GM23338 (cell line): ENCODE data around the gene STAT1. TPM values are rescaled to one million over a fixed set of nuclear protein-coding genes. Genes with fewer than 3 reads are reported as not detected.

Experiments used
- ATAC-seq: fragments of 200-7000 bp; cut with Tn5 transposase; 3 replicates; pipeline ENCODE4 v1.9.1; 2020
- DNase-seq: peaks from one replicate; pipeline ENCODE4 v3.0.0-alpha.2; 2015; ENCODE audit warnings: low spot score
- H2AFZ ChIP-seq: fragments of 200-600 bp; sonication (generic); 2 replicates; pipeline ENCODE4 v1.8.0; 2016; ENCODE audit warnings: antibody characterized with exemption, mild to moderate bottlenecking, moderate library complexity
- H3F3A ChIP-seq: fragments of 200-600 bp; sonication (generic); replicated peaks from 2 replicates; pipeline ENCODE4 v1.8.0; 2017; ENCODE audit warnings: antibody characterized with exemption, mixed run types, low read depth
- H3K27ac ChIP-seq: fragments of 200-600 bp; sonication (generic); 2 replicates; pipeline ENCODE4 v1.6.1; 2016; ENCODE audit warnings: low read depth
- H3K27me3 ChIP-seq: fragments of 200-600 bp; sonication (generic); 2 replicates; pipeline ENCODE4 v1.8.0; 2016; ENCODE audit warnings: mild to moderate bottlenecking, mixed run types, moderate library complexity; ENCODE audit not compliant: insufficient read depth
- H3K36me3 ChIP-seq: fragments of 200-600 bp; sonication (generic); 2 replicates; pipeline ENCODE4 v1.8.0; 2016; ENCODE audit warnings: mild to moderate bottlenecking; ENCODE audit not compliant: insufficient read depth
- H3K4me1 ChIP-seq: fragments of 200-600 bp; sonication (generic); 2 replicates; pipeline ENCODE4 v1.8.0; 2016; ENCODE audit warnings: mild to moderate bottlenecking, moderate library complexity; ENCODE audit not compliant: insufficient read depth
- H3K4me2 ChIP-seq: fragments of 200-600 bp; sonication (generic); 2 replicates; pipeline ENCODE4 v1.7.1; 2017; ENCODE audit warnings: mixed run types
- H3K4me3 ChIP-seq: fragments of 200-600 bp; sonication (generic); 2 replicates; pipeline ENCODE4 v1.6.1; 2016; ENCODE audit warnings: mixed run types
- H3K79me2 ChIP-seq: fragments of 200-600 bp; sonication (generic); replicated peaks from 2 replicates; pipeline ENCODE4 v1.8.0; 2017; ENCODE audit warnings: mild to moderate bottlenecking; ENCODE audit not compliant: insufficient read depth
- H3K9me2 ChIP-seq: fragments of 200-600 bp; sonication (generic); 2 replicates; pipeline ENCODE4 v1.8.0; 2017; ENCODE audit not compliant: insufficient read depth
- H4K20me1 ChIP-seq: fragments of 200-600 bp; sonication (generic); replicated peaks from 2 replicates; pipeline ENCODE4 v1.8.0; 2017; ENCODE audit warnings: mild to moderate bottlenecking; ENCODE audit not compliant: insufficient read depth
- H3K27ac Mint-ChIP-seq: 2 replicates; pipeline ENCODE4 v1.8.0; 2020; ENCODE audit warnings: inconsistent platforms, mild to moderate bottlenecking, moderate library complexity, mixed read lengths
- H3K27me3 Mint-ChIP-seq: 3 replicates; pipeline ENCODE4 v1.8.0; 2022; ENCODE audit warnings: low read depth, mild to moderate bottlenecking, moderate library complexity, mixed read lengths, inconsistent platforms; ENCODE audit not compliant: insufficient read depth, poor library complexity
- H3K36me3 Mint-ChIP-seq: 3 replicates; pipeline ENCODE4 v1.8.0; 2021; ENCODE audit warnings: low read depth, mild to moderate bottlenecking, inconsistent platforms, moderate library complexity, mixed read lengths
- H3K4me1 Mint-ChIP-seq: 3 replicates; pipeline ENCODE4 v1.8.0; 2020; ENCODE audit warnings: mild to moderate bottlenecking, inconsistent platforms, mixed read lengths
- H3K4me3 Mint-ChIP-seq: 3 replicates; pipeline ENCODE4 v1.8.0; 2021; ENCODE audit warnings: moderate library complexity, mild to moderate bottlenecking, inconsistent platforms, mixed read lengths
- H3K9me3 Mint-ChIP-seq: 3 replicates; pipeline ENCODE4 v1.8.0; 2020; ENCODE audit warnings: moderate library complexity, mild to moderate bottlenecking, inconsistent platforms, mixed read lengths
- CREB1 ChIP-seq: fragments of 250-450 bp; sonication (Bioruptor Pico); IDR thresholded peaks from 2 replicates; pipeline ENCODE4 v1.5.0; 2020; ENCODE audit warnings: low read depth, mild to moderate bottlenecking, moderate library complexity
- EZH2 ChIP-seq: fragments of 200-600 bp; sonication (generic); IDR thresholded peaks from one replicate; pipeline ENCODE4 v1.8.0; 2017; ENCODE audit warnings: antibody characterized with exemption, mild to moderate bottlenecking, low read depth; ENCODE audit not compliant: unreplicated experiment
- EZH2phosphoT487 ChIP-seq: fragments of 200-600 bp; sonication (generic); IDR thresholded peaks from one replicate; pipeline ENCODE4 v1.8.1; 2018; ENCODE audit warnings: antibody characterized with exemption; ENCODE audit not compliant: unreplicated experiment
- JUNB ChIP-seq: IDR thresholded peaks from one replicate; pipeline ENCODE4 v1.6.1; 2016; ENCODE audit warnings: antibody characterized with exemption; ENCODE audit not compliant: unreplicated experiment
- REST ChIP-seq: IDR thresholded peaks from one replicate; pipeline ENCODE4 v1.6.1; 2018; ENCODE audit warnings: antibody characterized with exemption; ENCODE audit not compliant: unreplicated experiment
- STAT1 ChIP-seq: IDR thresholded peaks from one replicate; pipeline ENCODE4 v1.6.1; 2016; ENCODE audit warnings: antibody characterized with exemption; ENCODE audit not compliant: unreplicated experiment
- ZNF114 ChIP-seq: fragments of 250-450 bp; sonication (Bioruptor Pico); IDR thresholded peaks from 2 replicates; pipeline ENCODE4 v1.5.0; 2020; ENCODE audit warnings: mild to moderate bottlenecking, moderate library complexity
- ZNF462 ChIP-seq: fragments of 250-450 bp; sonication (Bioruptor Pico); IDR thresholded peaks from 2 replicates; pipeline ENCODE4 v1.5.0; 2020; ENCODE audit warnings: mild to moderate bottlenecking, moderate library complexity
- polyA plus RNA-seq: library from polyadenylated mRNA; unstranded; fragments of >200 nt; fragmentation: Nextera tagmentation; extraction: Ambion mirVana; gene quantifications from 2 replicates; pipeline ENCODE4 v1.2.1, GENCODE V29; 2016
- total RNA-seq: library from RNA; depleted of rRNA; stranded (reverse); fragments of >200 nt; shearing (Covaris generic); gene quantifications from 2 replicates; pipeline ENCODE4 v1.2.3, GENCODE V29; 2014
- TF ChIP-seq, protein P1 (sequence below), 2 experiments: fragments of 200-600 bp in 1 of 2; sonication (generic) in 1 of 2; conservative IDR thresholded peaks; 2 replicates each; pipeline versions ENCODE4 v1.5.1 to v1.6.1; 2016 to 2017; ENCODE audit warnings: antibody characterized with exemption in 2 of 2, low read depth in 2 of 2, mild to moderate bottlenecking in 2 of 2, moderate library complexity in 1 of 2

Gene STAT1
- total and polyA plus RNA-seq, 2 experiments from 2014 or later = 15.1 to 47.4 TPM

- TF ChIP-seq, protein P1, sequence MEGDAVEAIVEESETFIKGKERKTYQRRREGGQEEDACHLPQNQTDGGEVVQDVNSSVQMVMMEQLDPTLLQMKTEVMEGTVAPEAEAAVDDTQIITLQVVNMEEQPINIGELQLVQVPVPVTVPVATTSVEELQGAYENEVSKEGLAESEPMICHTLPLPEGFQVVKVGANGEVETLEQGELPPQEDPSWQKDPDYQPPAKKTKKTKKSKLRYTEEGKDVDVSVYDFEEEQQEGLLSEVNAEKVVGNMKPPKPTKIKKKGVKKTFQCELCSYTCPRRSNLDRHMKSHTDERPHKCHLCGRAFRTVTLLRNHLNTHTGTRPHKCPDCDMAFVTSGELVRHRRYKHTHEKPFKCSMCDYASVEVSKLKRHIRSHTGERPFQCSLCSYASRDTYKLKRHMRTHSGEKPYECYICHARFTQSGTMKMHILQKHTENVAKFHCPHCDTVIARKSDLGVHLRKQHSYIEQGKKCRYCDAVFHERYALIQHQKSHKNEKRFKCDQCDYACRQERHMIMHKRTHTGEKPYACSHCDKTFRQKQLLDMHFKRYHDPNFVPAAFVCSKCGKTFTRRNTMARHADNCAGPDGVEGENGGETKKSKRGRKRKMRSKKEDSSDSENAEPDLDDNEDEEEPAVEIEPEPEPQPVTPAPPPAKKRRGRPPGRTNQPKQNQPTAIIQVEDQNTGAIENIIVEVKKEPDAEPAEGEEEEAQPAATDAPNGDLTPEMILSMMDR (conservative IDR thresholded peaks at IDR 0.05; ENCODE audit: low read depth in 2 of 2) = no peak
Observed at GRCh38 chr2:191018643-191019119, 4.7 kb upstream of the STAT1 start (continued).

DNA sequence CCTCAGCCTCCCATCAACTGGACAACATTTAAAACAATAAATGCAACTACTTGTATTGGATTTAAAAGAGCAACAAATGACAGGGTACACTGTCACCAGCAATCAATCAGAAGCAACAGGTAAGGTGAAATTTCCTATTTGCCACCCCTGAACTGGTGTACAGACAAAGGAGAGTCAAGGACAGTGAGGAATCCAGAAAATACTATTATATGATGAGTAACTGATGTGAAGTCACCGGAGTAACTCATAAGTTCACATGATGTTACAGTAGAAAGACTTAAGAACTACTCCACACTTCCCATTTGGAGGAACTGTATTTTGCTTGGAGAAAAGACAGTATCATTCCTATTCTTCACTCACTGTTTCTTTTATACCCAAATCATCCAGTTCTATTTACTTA, 4.1 kb upstream of the STAT1 start:
- Mint-ChIP-seq H3K4me1 (no peaks in the 10 kb centered on the region), H3K27ac (no peak overlapping the region), H3K36me3 (no peaks in the 10 kb centered on the region), H3K27me3 (peaks cover 2% of the 10 kb centered on the region), H3K4me3 (no peak overlapping the region), H3K9me3 (no peaks in the 10 kb centered on the region)
- Histone ChIP-seq H3K27ac (no peak overlapping the region), H3K27me3 (peaks cover 34% of the 10 kb centered on the region), H2AFZ (no peak overlapping the region), H3K9me2 (no peaks in the 10 kb centered on the region; the same call in 1 of the 2 replicates), H3F3A (0 out of 2 replicates have a peak, but pooled peaks cover 10% of the 10 kb centered on the region), H3K4me2 (no peak overlapping the region), H3K79me2 (peaks cover 1% of the 10 kb centered on the region), H3K36me3 (no peaks in the 10 kb centered on the region), H3K4me3 (no peak overlapping the region), H4K20me1 (no peaks in the 10 kb centered on the region), H3K4me1 (peaks cover 14% of the 10 kb centered on the region)
- TF ChIP-seq CREB1 (CRISPR knock-in tag) = no peak
- no peak for DNase-seq
- no peak for ATAC-seq

GRCh38 chr2:191015831-191016230, 1.9 kb upstream of the STAT1 start:
- ATAC-seq (no peak), DNase-seq (no peak)
- H3F3A ChIP-seq = peaks cover 5% of the 10 kb centered on the region; the same call in 1 of the 2 replicates
- Mint-ChIP-seq H3K4me3 (no peak overlapping the region), H3K9me3 (no peaks in the 10 kb centered on the region), H3K27ac (no peak overlapping the region), H3K36me3 (no peaks in the 10 kb centered on the region), H3K4me1 (no peaks in the 10 kb centered on the region), H3K27me3 (peaks cover 2% of the 10 kb centered on the region)
- peaks cover 18% of the 10 kb centered on the region for H3K4me1 ChIP-seq
- H3K9me2 ChIP-seq = no peaks in the 10 kb centered on the region; the same call in 1 of the 2 replicates
- no peak overlapping the region; the same call in 1 of the 2 replicates for H2AFZ ChIP-seq
- H3K27ac ChIP-seq = no peak overlapping the region
- H3K79me2 ChIP-seq = peaks cover 16% of the 10 kb centered on the region
- peaks cover 34% of the 10 kb centered on the region for H3K27me3 ChIP-seq
- H3K4me2 ChIP-seq = no peak overlapping the region
- H4K20me1 ChIP-seq = no peaks in the 10 kb centered on the region; the same call in 1 of the 2 replicates
- no peaks in the 10 kb centered on the region for H3K36me3 ChIP-seq
- no peak overlapping the region for H3K4me3 ChIP-seq
- TF ChIP-seq REST (no peak), JUNB (no peak), EZH2phosphoT487 (no peak), ZNF114 (CRISPR knock-in tag) (no peak), STAT1 (no peak), EZH2 (no peak), ZNF462 (CRISPR knock-in tag) (no peak)
